H9 (cell line): ENCODE measurements around the gene TMEM125. TPM values are rescaled to one million over a fixed set of nuclear protein-coding genes. Genes with fewer than 3 reads are reported as not detected.

Experiments used
- DNase-seq: peaks from one replicate; pipeline ENCODE4 v3.0.0-alpha.2; 2017
- H2AFZ ChIP-seq: one replicate; pipeline ENCODE4 v1.6.1; 2013; ENCODE audit warnings: mild to moderate bottlenecking, low read length, control low read depth, moderate library complexity
- H2AK5ac ChIP-seq: 2 replicates; pipeline ENCODE4 v1.6.1; 2013; ENCODE audit warnings: low read length, control low read depth, mixed read lengths; ENCODE audit not compliant: insufficient read length
- H2BK120ac ChIP-seq: one replicate; pipeline ENCODE4 v1.6.1; 2013; ENCODE audit warnings: low read depth, mild to moderate bottlenecking, low read length, control low read depth, inconsistent platforms; ENCODE audit not compliant: poor library complexity, severe bottlenecking
- H2BK12ac ChIP-seq: 2 replicates; pipeline ENCODE4 v1.6.1; 2013; ENCODE audit warnings: low read length, control low read depth, mixed read lengths, low read depth; ENCODE audit not compliant: insufficient read length
- H2BK15ac ChIP-seq: 2 replicates; pipeline ENCODE4 v1.6.1; 2013; ENCODE audit warnings: low read depth, low read length, control low read depth
- H2BK20ac ChIP-seq: one replicate; pipeline ENCODE4 v1.6.1; 2013; ENCODE audit warnings: low read depth, mild to moderate bottlenecking, low read length, control low read depth, inconsistent platforms; ENCODE audit not compliant: poor library complexity, severe bottlenecking
- H2BK5ac ChIP-seq: 2 replicates; pipeline ENCODE4 v1.6.1; 2013; ENCODE audit warnings: low read length, control low read depth, mixed read lengths; ENCODE audit not compliant: insufficient read length
- H3K14ac ChIP-seq: 2 replicates; pipeline ENCODE4 v1.6.1; 2013; ENCODE audit warnings: low read length, control low read depth; ENCODE audit not compliant: insufficient read depth
- H3K18ac ChIP-seq: 2 replicates; pipeline ENCODE4 v1.6.1; 2013; ENCODE audit warnings: low read depth, mild to moderate bottlenecking, mixed read lengths, low read length, control low read depth; ENCODE audit not compliant: insufficient read length
- H3K23ac ChIP-seq: 2 replicates; pipeline ENCODE4 v1.6.1; 2013; ENCODE audit warnings: low read length, control low read depth, mixed read lengths, low read depth; ENCODE audit not compliant: insufficient read length
- H3K23me2 ChIP-seq: 2 replicates; pipeline ENCODE4 v1.6.1; 2013; ENCODE audit warnings: low read depth, mild to moderate bottlenecking, mixed read lengths, low read length, control low read depth; ENCODE audit not compliant: insufficient read length, poor library complexity, severe bottlenecking
- H3K27ac ChIP-seq: 2 replicates; pipeline ENCODE4 v1.5.1; 2013; ENCODE audit warnings: low read length, control low read depth, mixed read lengths, low read depth; ENCODE audit not compliant: insufficient read length
- H3K27me3 ChIP-seq: 2 replicates; pipeline ENCODE4 v1.6.1; 2013; ENCODE audit warnings: low read length, control low read depth, inconsistent platforms; ENCODE audit not compliant: insufficient read depth
- H3K4ac ChIP-seq: 2 replicates; pipeline ENCODE4 v1.6.1; 2013; ENCODE audit warnings: low read depth, mild to moderate bottlenecking, control low read depth, inconsistent platforms, low read length, moderate library complexity
- H3K4me1 ChIP-seq: 2 replicates; pipeline ENCODE4 v1.6.1; 2013; ENCODE audit warnings: low read length, control low read depth, inconsistent platforms; ENCODE audit not compliant: insufficient read depth
- H3K4me2 ChIP-seq: 2 replicates; pipeline ENCODE4 v1.6.1; 2013; ENCODE audit warnings: low read length, control low read depth, mixed read lengths; ENCODE audit not compliant: insufficient read length, insufficient read depth
- H3K56ac ChIP-seq: 2 replicates; pipeline ENCODE4 v1.6.1; 2013; ENCODE audit warnings: low read depth, mild to moderate bottlenecking, mixed read lengths, low read length, control low read depth; ENCODE audit not compliant: insufficient read length
- H3K79me1 ChIP-seq: 2 replicates; pipeline ENCODE4 v1.6.1; 2013; ENCODE audit warnings: low read depth, mild to moderate bottlenecking, moderate library complexity, low read length, control low read depth, inconsistent platforms; ENCODE audit not compliant: insufficient read depth, poor library complexity, severe bottlenecking
- H3K79me2 ChIP-seq: 2 replicates; pipeline ENCODE4 v1.6.1; 2013; ENCODE audit warnings: low read length, control low read depth, inconsistent platforms; ENCODE audit not compliant: insufficient read depth
- H3K9ac ChIP-seq: 2 replicates; pipeline ENCODE4 v1.6.1; 2013; ENCODE audit warnings: low read length, control low read depth, mixed read lengths; ENCODE audit not compliant: insufficient read length; ENCODE audit errors: extremely low read depth
- H3K9me3 ChIP-seq: one replicate; pipeline ENCODE4 v1.6.1; 2013; ENCODE audit warnings: low read depth, low read length, inconsistent platforms; ENCODE audit not compliant: control insufficient read depth
- H3T11ph ChIP-seq: one replicate; pipeline ENCODE4 v1.6.1; 2013; ENCODE audit warnings: mild to moderate bottlenecking, low read length, control low read depth, inconsistent platforms
- H4K20me1 ChIP-seq: one replicate; pipeline ENCODE4 v1.6.1; 2013; ENCODE audit not compliant: control insufficient read depth, insufficient read length, insufficient read depth
- H4K5ac ChIP-seq: 2 replicates; pipeline ENCODE4 v1.6.1; 2013; ENCODE audit warnings: low read depth, mild to moderate bottlenecking, mixed read lengths, low read length, control low read depth; ENCODE audit not compliant: insufficient read length
- H4K8ac ChIP-seq: replicated peaks from 2 replicates; pipeline ENCODE4 v1.6.1; 2013; ENCODE audit warnings: low read length, control low read depth, mixed read lengths, low read depth; ENCODE audit not compliant: insufficient read length
- H4K91ac ChIP-seq: 2 replicates; pipeline ENCODE4 v1.6.1; 2013; ENCODE audit warnings: low read depth, mild to moderate bottlenecking, moderate library complexity, mixed read lengths, low read length, control low read depth; ENCODE audit not compliant: insufficient read length
- H3K27ac Mint-ChIP-seq, 3 experiments: 2 replicates in 2 of 3; 3 replicates in 1 of 3; pipeline ENCODE4 v1.8.0; 2020 to 2021; ENCODE audit warnings: mixed read lengths in 3 of 3, mild to moderate bottlenecking in 1 of 3, moderate library complexity in 1 of 3
- H3K27me3 Mint-ChIP-seq: 2 replicates; pipeline ENCODE4 v1.8.0; 2021; ENCODE audit warnings: low read depth, mild to moderate bottlenecking, moderate library complexity, mixed read lengths
- H3K36me3 Mint-ChIP-seq, 3 experiments: 2 replicates in 2 of 3; 3 replicates in 1 of 3; pipeline ENCODE4 v1.8.0; 2020 to 2021; ENCODE audit warnings: low read depth in 3 of 3, mixed read lengths in 3 of 3; ENCODE audit not compliant: insufficient read depth in 1 of 3
- H3K4me1 Mint-ChIP-seq, 2 experiments: 2 replicates each; pipeline ENCODE4 v1.8.0; 2020; ENCODE audit warnings: mixed read lengths in 2 of 2
- H3K4me3 Mint-ChIP-seq, 2 experiments: 2 replicates in 1 of 2; 3 replicates in 1 of 2; pipeline ENCODE4 v1.8.0; 2020 to 2021; ENCODE audit warnings: mild to moderate bottlenecking in 2 of 2, mixed read lengths in 2 of 2, moderate library complexity in 1 of 2
- H3K9me3 Mint-ChIP-seq, 2 experiments: 2 replicates in 1 of 2; 3 replicates in 1 of 2; pipeline ENCODE4 v1.8.0; 2020; ENCODE audit warnings: mild to moderate bottlenecking in 2 of 2, mixed read lengths in 2 of 2, moderate library complexity in 1 of 2
- CTCF ChIP-seq: fragments of 200-600 bp; sonication (generic); conservative IDR thresholded peaks from 3 replicates; pipeline ENCODE4 v1.8.0; 2021; ENCODE audit warnings: antibody characterized with exemption, mild to moderate bottlenecking
- WGBS: extraction: QIAGEN DNeasy Blood & Tissue Kit; methylation state at CpG from one replicate; pipeline ENCODE4 v1.1.7; 2013; ENCODE audit warnings: missing lambda C conversion rate, low lambda C conversion rate, mixed read lengths; ENCODE audit not compliant: insufficient read length; ENCODE audit errors: extremely low coverage; 5-methylcytosine and 5-hydroxymethylcytosine counted together
- total RNA-seq: library from RNA; stranded (reverse); gene quantifications from 2 replicates; pipeline ENCODE4 v1.2.1, GENCODE V29; 2021

The TMEM125 gene
- total RNA-seq, 1 experiment from 2014 or later, result 19.6 TPM

DNA sequence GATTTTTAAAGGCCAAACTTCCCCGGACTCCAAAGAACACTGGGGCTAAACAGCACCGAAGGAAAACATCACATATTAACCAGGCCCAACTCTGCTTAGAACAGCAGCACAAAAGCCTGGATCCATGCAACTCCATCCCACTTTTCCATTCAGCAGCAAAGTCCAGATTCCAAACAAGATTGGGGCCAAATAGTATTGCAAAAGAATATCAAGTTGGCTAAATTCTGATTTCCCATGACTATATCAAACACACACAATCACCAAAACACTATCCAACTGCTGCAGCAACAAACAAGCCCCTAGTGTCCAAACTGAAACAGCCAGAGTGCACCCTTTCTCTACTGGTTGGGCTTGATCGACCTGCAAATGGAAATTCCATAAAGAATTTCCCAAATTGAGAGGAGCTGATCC lies 19.4 kb upstream of the TMEM125 start:
- no peak overlapping the region for H2BK15ac ChIP-seq
- H2BK12ac ChIP-seq, result no peak overlapping the region
- no peak overlapping the region for H3K4me3 Mint-ChIP-seq
- H3K9me3 Mint-ChIP-seq, result peaks cover 58 to 62% of the 10 kb centered on the region in 2 experiments
- H3K79me2 ChIP-seq, result no peaks in the 10 kb centered on the region
- H3K9ac ChIP-seq, result no peak overlapping the region
- H3K14ac ChIP-seq, result no peak overlapping the region
- no peak overlapping the region for H2BK20ac ChIP-seq
- H3K27me3 Mint-ChIP-seq, result peaks cover 20% of the 10 kb centered on the region
- H3K56ac ChIP-seq, result no peak overlapping the region
- H3K36me3 Mint-ChIP-seq, result peaks cover 9 to 19% (median 12%) of the 10 kb centered on the region in 3 experiments
- no peak overlapping the region for H2AK5ac ChIP-seq
- H4K91ac ChIP-seq, result no peak overlapping the region
- no peaks in the 10 kb centered on the region for H4K20me1 ChIP-seq
- WGBS, result no CpG with 5 or more reads among the region's 3 CpGs
- no peak overlapping the region for H3K4ac ChIP-seq
- H3K27me3 ChIP-seq, result no peaks in the 10 kb centered on the region
- no peak overlapping the region for H3K27ac ChIP-seq
- H3K18ac ChIP-seq, result no peak overlapping the region
- no peaks in the 10 kb centered on the region for H3K4me1 Mint-ChIP-seq
- no peak overlapping the region for H2BK5ac ChIP-seq
- no peak overlapping the region for H3T11ph ChIP-seq
- no peak overlapping the region for H3K23ac ChIP-seq
- TF ChIP-seq CTCF, result no peak
- H2BK120ac ChIP-seq, result no peak overlapping the region
- no peaks in the 10 kb centered on the region for H3K79me1 ChIP-seq
- H3K9me3 ChIP-seq, result peaks cover 25% of the 10 kb centered on the region
- H4K5ac ChIP-seq, result no peak overlapping the region
- H3K4me2 ChIP-seq, result no peak overlapping the region
- no peak overlapping the region for H2AFZ ChIP-seq
- H3K23me2 ChIP-seq, result no peaks in the 10 kb centered on the region
- H3K27ac Mint-ChIP-seq, result no peak overlapping the region
- H3K4me1 ChIP-seq, result no peaks in the 10 kb centered on the region
- H4K8ac ChIP-seq, result no peak overlapping the region
- DNase-seq, result no peak
